ENCODE measurements around the gene NCOA7. TPM values are rescaled to one million over a fixed set of nuclear protein-coding genes. Genes with fewer than 3 reads are reported as not detected.

NCOA7 gene
- total RNA-seq, 1 donor from 2014 or later = 21.1 TPM

- H3K27me3 ChIP-seq (ENCODE audit: control insufficient read depth, insufficient read depth, low read length) = no peaks in the 10 kb centered on the region
- H3K4me3 ChIP-seq (ENCODE audit: low read depth, low read length) = no peak overlapping the region
- DNase-seq (ENCODE audit: low read depth) = no peak
- TF ChIP-seq CTCF (IDR thresholded peaks at IDR 0.05; ENCODE audit: insufficient read depth, low read length, poor library complexity, severe bottlenecking) = no peak
- H3K36me3 ChIP-seq (ENCODE audit: control insufficient read depth, insufficient read depth, low read length) = no peaks in the 10 kb centered on the region
Observed at GRCh38 chr6:125852587-125852986, 61.8 kb downstream of the NCOA7 start.

GRCh38 chr6:125853168-125853567, 62.4 kb downstream of the NCOA7 start:
- no peak overlapping the region for H3K4me3 ChIP-seq (ENCODE audit: low read depth, low read length)
- no peak for TF ChIP-seq CTCF (IDR thresholded peaks at IDR 0.05; ENCODE audit: insufficient read depth, low read length, poor library complexity, severe bottlenecking)
- no peak for DNase-seq (ENCODE audit: low read depth)
- no peaks in the 10 kb centered on the region for H3K36me3 ChIP-seq (ENCODE audit: control insufficient read depth, insufficient read depth, low read length)
- H3K27me3 ChIP-seq (ENCODE audit: control insufficient read depth, insufficient read depth, low read length) = no peaks in the 10 kb centered on the region

GRCh38 chr6:125853756-125854155, 63.0 kb downstream of the NCOA7 start:
- no peak for DNase-seq (ENCODE audit: low read depth)
- H3K4me3 ChIP-seq (ENCODE audit: low read depth, low read length) = no peak overlapping the region
- H3K36me3 ChIP-seq (ENCODE audit: control insufficient read depth, insufficient read depth, low read length) = no peaks in the 10 kb centered on the region
- no peaks in the 10 kb centered on the region for H3K27me3 ChIP-seq (ENCODE audit: control insufficient read depth, insufficient read depth, low read length)
- no peak for TF ChIP-seq CTCF (IDR thresholded peaks at IDR 0.05; ENCODE audit: insufficient read depth, low read length, poor library complexity, severe bottlenecking)

- Histone ChIP-seq H3K4me3 (ENCODE audit: low read depth, low read length) (no peak overlapping the region), H3K27me3 (ENCODE audit: control insufficient read depth, insufficient read depth, low read length) (no peaks in the 10 kb centered on the region), H3K36me3 (ENCODE audit: control insufficient read depth, insufficient read depth, low read length) (no peaks in the 10 kb centered on the region)
- no peak for DNase-seq (ENCODE audit: low read depth)
- no peak for TF ChIP-seq CTCF (IDR thresholded peaks at IDR 0.05; ENCODE audit: insufficient read depth, low read length, poor library complexity, severe bottlenecking)
Observed at GRCh38 chr6:125854355-125854754, 63.6 kb downstream of the NCOA7 start.

GRCh38 chr6:125855783-125856182, 65.0 kb downstream of the NCOA7 start:
- no peak for DNase-seq (ENCODE audit: low read depth)
- TF ChIP-seq CTCF (IDR thresholded peaks at IDR 0.05; ENCODE audit: insufficient read depth, low read length, poor library complexity, severe bottlenecking) = no peak
- Histone ChIP-seq H3K27me3 (ENCODE audit: control insufficient read depth, insufficient read depth, low read length) (no peaks in the 10 kb centered on the region), H3K36me3 (ENCODE audit: control insufficient read depth, insufficient read depth, low read length) (no peaks in the 10 kb centered on the region), H3K4me3 (ENCODE audit: low read depth, low read length) (no peak overlapping the region)

- Histone ChIP-seq H3K4me3 (ENCODE audit: low read depth, low read length) (no peak overlapping the region), H3K27me3 (ENCODE audit: control insufficient read depth, insufficient read depth, low read length) (no peaks in the 10 kb centered on the region), H3K36me3 (ENCODE audit: control insufficient read depth, insufficient read depth, low read length) (no peaks in the 10 kb centered on the region)
- DNase-seq (ENCODE audit: low read depth) = no peak
- TF ChIP-seq CTCF (IDR thresholded peaks at IDR 0.05; ENCODE audit: insufficient read depth, low read length, poor library complexity, severe bottlenecking) = no peak
Observed at GRCh38 chr6:125857846-125858245, 67.1 kb downstream of the NCOA7 start.

Data from kidney epithelial cell (primary cell).